Left lobe of liver (tissue), 2 donors: Measurements from ENCODE around the gene EXD3. TPM values are rescaled to one million over a fixed set of nuclear protein-coding genes. Genes with fewer than 3 reads are reported as not detected.
A peak's percentile ranks its signal among the peaks of the same experiment; 100 is the strongest.
"Not testable (repeated sequence)": the region's sequence is repeated elsewhere in the genome, so short reads cannot be mapped to it uniquely, and the experiment has no call there.

Source experiments
- ATAC-seq: fragments of 200-7000 bp; cut with Tn5 transposase; one replicate; pipeline ENCODE4 v1.9.1; 2020; ENCODE audit warnings: mild to moderate bottlenecking, moderate library complexity
- DNase-seq: peaks from one replicate; pipeline ENCODE4 v3.0.0-alpha.2; 2020; ENCODE audit warnings: low spot score
- total RNA-seq: library from RNA; stranded (reverse); gene quantifications from one replicate; pipeline ENCODE4 v1.2.1, GENCODE V29; 2021
- donor health status: DM: no; HTN: no; CAD: no; lungs with moderate emphysema.
- donor health status: DM: no; HTN: yes; CAD: no.

The EXD3 gene
- total RNA-seq, 1 donor from 2014 or later: 19.3 TPM

GRCh38 chr9:137350696-137351584 is 72.0 kb downstream of the EXD3 start:
- ATAC-seq (peak; percentile 41), DNase-seq (no peak)

DNA sequence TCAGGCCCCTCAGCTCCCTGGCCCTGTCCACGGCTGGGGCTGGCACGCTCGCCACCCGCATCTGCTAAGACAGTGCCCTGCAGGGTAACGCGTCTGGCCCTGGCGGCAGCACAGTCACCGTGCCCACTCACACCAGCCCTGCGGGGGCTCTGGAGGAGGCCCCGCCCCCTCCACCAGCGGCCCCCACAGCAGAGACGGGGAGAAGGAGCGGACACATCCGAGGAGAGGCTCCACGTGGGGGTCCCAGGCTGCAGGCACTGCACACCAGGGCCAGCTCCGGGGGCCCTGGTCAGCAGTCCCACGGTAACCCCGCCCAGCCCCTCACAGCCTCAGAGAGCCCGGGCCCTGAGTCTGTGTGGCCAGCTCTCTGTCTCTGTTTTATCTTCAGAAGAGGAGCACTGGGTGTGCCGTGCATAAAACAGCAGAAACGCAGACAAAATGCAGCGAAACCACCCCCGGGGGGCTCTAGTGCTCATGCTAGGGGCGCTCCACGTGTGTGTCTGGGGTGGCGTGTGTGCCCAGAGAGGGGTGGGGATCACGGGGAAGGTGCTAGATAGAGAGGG is 73.4 kb downstream of the EXD3 start:
- no peak for DNase-seq
- ATAC-seq: no peak

DNA sequence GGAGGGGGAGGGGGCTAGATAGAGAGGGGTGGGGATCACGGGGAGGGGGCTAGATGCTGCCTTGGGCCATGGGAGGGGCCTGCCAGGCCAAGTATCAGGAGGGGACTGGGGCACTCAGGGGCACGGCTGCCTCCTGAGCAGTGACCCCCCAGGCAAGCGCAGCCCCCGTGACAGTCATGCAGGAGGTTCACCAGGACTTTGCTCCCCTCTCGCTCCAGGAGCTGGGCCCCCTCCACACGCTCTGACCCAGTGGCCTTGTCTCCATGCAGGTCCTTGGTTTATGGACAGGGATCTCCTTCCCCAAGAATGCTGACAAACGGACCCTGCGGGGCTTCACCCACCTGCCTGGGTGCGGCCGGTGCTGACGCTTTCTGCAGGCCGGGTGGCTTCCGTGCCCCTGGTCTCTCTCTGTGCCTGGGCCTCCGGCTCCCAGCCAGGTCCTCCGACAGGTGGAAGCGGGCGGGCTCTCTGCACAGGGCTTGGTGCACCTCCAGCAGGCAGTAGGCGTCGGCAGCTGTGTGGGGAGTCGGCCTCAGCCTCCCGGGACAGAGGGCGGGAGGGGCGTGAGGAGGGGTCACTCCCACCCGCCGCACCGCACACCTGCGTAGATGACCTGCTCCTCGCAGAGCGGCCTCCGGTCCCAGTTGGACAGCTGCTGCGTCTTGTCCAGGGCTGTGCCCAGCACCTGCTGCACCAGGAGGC is 74.0 kb downstream of the EXD3 start:
- ATAC-seq: no peak
- no peak for DNase-seq

- DNase-seq (no peak), ATAC-seq (no peak)
Observed at GRCh38 chr9:137347928-137348327, 75.0 kb downstream of the EXD3 start.

DNA sequence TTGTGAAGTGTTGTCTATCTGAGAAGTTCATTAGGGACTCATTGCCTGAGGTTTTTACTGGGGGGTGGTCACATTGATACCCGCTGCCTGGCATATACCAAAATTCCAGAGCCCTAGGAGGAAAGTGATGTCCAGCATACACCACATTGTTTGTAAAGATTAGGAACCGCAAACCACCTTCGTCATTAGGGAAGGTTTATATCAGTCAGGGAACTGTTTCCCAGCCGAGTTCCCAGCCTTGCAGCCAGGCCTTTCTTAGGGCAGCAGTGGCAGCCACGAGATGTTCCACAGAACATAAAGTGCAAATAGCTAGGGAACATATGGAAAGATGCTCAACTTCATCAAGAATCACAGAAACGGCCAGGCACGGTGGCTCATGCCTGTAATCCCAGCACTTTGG is 80.5 kb downstream of the EXD3 start:
- DNase-seq: no peak
- no peak for ATAC-seq

GRCh38 chr9:137341227-137341626 is 81.7 kb downstream of the EXD3 start:
- DNase-seq: no peak
- no peak for ATAC-seq

DNA sequence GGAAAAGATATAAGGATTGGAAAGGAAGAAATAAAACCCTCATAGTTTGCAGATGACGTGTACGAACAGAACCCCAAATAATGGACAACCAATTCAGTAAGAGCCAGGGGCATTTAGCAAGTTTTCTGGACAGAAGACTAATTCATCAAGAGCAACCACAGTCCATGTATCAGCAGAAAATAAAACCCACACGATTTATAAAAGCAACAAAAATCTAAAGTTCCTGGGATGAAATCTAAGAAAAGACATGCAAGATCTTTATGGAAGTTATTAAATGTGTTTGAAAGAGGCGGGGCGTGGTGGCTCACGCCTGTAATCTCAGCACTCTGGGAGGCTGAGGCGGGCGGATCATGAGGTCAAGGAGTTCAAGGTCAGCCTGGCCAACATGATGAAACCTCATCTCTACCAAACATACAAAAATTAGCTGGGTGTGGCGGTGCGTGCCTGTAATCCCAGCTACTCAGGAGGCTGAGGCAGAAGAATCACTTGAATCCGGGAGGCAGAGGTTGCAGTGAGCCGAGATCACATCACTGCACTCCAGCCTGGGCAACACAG is 83.0 kb downstream of the EXD3 start:
- not testable (repeated sequence) for ATAC-seq, DNase-seq

- ATAC-seq (no peak), DNase-seq (no peak)
Observed at GRCh38 chr9:137339045-137339907, 83.7 kb downstream of the EXD3 start.

DNA sequence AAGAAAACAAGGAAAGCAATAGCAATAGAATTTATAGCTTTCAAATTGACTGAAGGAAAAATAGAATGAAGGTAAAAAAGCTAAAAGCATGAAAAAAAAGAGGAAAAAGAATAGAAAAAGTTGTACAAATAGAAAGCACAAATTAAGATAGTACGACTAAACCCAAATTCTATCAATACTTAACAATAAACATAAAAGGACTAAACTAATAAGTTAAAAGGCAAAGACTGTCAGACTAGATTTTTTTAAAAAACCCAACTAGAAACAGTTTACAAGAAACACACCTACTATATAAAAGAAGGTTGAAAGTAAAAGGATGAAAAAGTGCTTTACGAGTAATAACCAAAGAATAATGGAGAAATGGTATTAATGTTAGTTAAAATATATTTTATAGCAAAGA is 86.2 kb downstream of the EXD3 start:
- ATAC-seq: no peak

GRCh38 chr9:137333016-137333671 is 89.8 kb downstream of the EXD3 start:
- ATAC-seq (no peak), DNase-seq (no peak)

More for the DNA sequence above, 86.2 kb downstream of the EXD3 start:
- DNase-seq: no peak

DNA sequence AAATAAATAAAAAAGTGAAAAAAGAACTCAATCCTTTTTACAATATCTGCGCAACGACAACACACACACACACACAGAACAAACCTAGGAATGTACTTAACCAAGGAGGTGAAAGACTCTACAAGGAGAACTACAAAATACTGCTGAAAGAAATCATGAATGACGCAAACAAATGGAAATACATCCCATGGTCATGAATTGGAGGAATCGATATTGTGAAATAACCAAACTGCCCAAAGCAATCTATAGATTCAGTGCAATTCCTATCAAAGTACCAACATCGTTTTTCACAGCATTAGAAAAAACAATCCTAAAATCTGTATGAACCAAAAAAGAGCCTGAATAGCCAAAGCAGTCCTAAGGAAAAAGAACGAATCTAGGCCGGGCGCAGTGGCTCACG is 91.0 kb downstream of the EXD3 start:
- no peak for ATAC-seq

GRCh38 chr9:137330689-137331088 is 92.3 kb downstream of the EXD3 start:
- no peak for ATAC-seq
- no peak for DNase-seq

More for the DNA sequence above, 91.0 kb downstream of the EXD3 start:
- DNase-seq: no peak

- ATAC-seq, DNase-seq: not testable (repeated sequence)
Observed at GRCh38 chr9:137329590-137329989, 93.4 kb downstream of the EXD3 start.

GRCh38 chr9:137327641-137328550 is 95.1 kb downstream of the EXD3 start:
- ATAC-seq, DNase-seq: not testable (repeated sequence)

DNA sequence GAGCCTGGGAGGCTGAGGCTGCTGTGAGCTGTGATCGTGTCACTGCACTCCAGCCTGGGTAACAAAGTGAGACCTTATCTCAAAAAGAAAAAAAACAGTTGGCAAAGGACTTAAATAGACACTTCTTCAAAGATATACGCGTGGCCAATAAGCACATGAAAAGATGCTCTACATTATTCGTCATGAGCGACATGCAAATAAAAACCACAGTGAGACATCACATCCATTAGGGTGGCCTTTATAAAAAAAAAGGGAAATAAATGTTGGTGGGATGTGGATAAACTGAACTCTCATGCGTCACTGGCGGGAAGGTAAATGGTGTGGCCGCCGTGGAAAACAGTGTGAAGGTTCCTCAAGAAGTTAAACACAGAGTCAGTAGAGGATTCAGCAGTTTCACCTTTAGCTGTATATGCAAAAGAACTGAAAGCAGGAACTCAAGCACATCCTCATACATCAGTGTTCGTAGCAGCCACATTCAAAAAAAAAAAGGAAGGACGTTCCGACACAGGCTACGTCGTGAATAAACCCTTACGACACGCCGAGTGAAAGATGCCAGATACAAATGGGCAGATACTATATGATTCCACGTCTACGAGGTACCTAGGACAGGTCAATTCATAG is 96.4 kb downstream of the EXD3 start:
- ATAC-seq (peak; percentile 26), DNase-seq (no peak)

GRCh38 chr9:137325799-137326198 is 97.2 kb downstream of the EXD3 start:
- no peak for DNase-seq
- ATAC-seq: no peak

DNA sequence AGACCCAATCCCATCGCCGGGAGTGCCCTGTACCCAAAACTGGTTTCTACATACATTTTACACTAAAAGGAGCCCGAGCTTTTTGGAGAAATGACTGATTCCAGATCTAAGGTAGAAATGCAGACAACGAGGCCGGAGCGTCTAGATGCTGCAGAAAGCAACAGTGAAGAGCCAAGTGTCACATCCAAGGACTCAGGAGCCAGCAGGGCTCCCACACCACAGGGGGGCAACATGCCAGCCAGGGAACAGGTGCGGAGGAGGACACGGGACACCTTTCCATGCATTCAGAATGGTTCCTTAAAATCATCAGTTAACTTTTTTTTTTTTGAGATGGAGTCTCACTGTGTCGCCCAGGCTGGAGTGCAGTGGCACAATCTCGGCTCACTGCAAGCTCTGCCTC is 97.8 kb downstream of the EXD3 start:
- DNase-seq (no peak), ATAC-seq (no peak)

DNA sequence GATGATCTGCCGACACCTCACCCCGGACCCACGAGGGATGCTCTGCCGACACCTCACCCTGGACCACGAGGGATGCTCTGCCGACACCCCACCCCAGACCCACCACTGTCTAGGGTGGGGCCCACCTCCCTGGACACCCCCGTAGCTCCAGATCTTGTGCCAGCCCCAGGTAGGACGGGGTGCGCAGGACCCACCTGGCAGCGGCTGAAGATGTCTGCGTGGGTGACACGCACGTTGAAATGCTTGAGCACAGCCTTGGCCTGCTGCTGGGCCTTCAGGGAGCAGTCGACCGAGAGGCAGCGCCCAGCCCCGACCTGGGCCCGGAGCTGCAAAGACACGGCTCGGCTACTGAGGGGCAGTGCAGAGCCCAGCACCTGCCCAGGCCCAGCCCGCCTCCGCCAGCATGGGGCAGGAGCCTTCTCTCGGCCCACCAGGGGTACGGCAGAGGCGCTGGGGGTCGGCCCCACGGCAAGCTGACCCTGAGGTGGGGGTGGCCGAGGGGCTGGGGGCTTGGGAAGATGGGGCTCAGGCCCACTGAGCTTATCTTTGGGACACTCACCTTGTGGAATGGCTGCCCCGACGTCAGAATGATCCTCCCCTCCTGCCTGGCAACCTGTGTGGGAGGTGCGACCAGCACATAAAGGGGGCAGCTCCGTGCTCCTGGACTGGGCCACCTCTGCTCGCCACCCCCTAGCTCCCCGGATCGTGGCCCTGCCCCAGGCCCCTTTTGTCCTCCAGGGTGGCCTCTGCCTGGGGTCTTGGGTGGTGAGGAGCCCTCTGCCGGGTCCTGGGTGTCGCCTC is 99.2 kb downstream of the EXD3 start:
- DNase-seq (no peak), ATAC-seq (no peak)
